ENCODE results near the gene CFAP97D2.
"Not testable (repeated sequence)": the region's sequence is repeated elsewhere in the genome, so short reads cannot be mapped to it uniquely, and the experiment has no call there.

Gene CFAP97D2

DNA sequence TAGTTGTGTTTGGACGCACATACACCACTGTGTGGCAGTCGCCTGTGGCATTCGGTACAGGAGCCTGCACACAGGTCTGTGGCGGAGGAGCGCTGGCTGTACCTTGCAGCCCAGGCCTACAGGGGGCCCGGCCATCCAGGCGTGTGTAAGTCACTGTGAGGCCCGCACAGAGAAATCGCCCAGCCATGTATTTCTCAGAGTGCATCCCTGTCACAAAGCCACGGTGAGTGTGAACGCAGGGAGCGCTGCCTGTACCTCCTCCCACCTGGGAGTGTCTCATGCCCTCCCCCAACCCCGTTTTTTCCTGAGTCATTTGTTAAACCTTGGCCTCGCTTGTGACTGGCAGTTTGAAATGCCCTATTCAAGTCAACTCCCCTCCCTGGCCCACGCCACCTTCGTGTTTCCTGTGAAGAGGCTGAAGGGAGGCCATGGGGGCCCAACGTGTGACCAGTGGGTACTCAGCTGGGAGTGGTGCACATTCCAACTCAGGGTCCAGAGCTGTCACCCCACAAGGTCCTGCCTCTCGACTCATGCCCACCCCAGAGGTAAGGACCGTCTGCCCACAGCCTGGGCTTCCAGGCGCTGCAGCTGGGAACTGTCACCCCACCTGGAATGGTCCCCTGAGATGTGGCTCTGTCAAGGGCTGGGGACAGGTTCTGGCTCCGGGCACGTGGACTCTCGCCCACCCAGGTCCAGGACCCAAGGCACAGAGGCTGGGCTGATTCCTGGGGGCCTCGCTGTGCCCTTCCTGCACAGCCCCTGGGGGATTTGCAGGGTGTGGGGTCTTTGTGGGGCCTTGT, 35.1 kb upstream of the CFAP97D2 start:
- no peak for DNase-seq (ENCODE audit: low spot score)

DNA sequence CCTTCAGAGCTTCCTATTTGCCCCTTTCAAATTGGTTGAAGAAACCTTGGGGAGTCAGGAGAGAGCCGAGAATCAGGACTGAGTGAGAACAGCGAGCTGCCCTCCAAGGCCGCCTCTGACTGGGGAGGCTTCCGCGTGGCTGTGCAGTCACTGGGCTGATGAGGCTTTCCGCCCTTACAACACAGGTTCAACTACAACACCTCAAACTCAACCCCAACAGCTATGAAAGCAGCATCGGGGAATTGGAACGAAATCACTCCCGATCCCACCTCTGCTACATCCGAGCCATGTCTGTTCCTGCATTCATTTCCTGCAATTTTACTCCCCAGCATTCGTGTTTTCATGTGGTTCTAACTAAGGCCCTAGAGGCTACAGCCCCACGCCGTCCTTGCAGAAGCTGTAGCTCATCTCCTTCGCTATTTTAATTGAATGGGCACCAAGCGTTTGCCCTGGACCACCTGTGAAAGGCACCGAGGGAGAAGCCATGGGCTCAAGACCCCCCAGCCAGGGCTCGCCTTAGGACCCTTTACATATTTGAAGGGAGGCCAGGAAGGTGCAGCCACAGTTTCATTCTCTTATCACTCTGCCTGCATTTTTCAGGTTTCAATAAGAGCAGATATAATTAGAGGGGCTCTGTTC, 34.3 kb upstream of the CFAP97D2 start:
- DNase-seq (ENCODE audit: low spot score): no peak

DNA sequence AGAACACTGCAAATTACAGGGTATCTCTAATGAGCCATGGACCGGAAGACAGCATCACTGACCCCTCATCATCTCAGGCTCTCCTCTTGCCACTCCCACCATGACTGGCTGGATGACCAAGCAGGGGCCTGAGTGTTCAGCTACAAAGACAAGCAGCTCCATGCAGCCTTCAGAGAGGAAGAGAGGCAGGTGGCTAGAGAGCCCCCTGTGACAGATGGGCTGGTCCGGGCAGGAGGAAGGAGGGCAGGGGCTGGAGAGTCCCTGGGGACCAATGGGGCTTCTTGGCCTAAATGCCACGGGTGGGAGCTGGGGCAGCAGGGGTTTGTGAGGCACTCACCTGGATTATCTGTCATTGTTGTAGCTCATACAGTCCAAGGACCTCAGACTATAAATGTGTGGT, 33.8 kb upstream of the CFAP97D2 start:
- no peak for DNase-seq (ENCODE audit: low spot score)

GRCh38 chr13:114145722-114146121, 33.3 kb upstream of the CFAP97D2 start:
- no peak for DNase-seq (ENCODE audit: low spot score)

DNA sequence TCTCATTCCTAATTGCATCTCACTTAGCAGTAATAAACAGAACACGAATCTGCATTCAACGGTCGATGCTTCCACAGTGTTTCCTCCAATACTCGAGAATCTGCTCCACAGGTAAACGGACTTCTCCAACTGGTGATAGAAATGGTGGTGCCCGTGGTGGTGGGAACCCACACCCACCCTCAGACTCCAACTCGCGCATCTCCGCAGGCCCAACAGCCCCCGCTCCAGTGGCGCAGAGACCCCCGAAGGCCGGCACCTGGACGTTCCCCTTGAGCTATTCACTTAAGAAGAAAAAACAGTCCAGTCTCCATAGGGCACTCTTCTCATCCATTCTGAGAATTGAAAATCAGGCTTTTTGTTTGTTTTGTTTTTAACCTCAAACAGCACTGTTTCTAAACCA, 32.9 kb upstream of the CFAP97D2 start:
- DNase-seq (ENCODE audit: low spot score): no peak

DNA sequence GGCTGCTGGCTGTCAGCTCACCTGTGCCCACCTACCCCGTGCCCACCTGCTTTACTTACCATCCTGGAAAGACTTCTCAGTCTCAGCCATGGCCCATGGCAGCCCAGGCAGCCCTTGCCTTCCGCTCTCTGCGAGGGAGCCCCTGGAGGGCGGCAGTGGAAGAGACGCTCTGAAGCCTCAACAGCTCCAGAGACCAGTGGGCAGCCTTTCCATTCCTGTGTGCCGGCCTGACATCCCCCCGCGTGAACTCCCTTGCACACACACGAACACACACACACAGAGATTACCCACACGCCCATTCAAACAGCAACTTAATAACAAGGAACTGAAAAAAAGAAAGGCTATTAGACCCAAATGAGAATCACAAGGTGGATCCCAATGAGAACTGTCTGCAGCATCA, 32.4 kb upstream of the CFAP97D2 start:
- no peak for DNase-seq (ENCODE audit: low spot score)

DNA sequence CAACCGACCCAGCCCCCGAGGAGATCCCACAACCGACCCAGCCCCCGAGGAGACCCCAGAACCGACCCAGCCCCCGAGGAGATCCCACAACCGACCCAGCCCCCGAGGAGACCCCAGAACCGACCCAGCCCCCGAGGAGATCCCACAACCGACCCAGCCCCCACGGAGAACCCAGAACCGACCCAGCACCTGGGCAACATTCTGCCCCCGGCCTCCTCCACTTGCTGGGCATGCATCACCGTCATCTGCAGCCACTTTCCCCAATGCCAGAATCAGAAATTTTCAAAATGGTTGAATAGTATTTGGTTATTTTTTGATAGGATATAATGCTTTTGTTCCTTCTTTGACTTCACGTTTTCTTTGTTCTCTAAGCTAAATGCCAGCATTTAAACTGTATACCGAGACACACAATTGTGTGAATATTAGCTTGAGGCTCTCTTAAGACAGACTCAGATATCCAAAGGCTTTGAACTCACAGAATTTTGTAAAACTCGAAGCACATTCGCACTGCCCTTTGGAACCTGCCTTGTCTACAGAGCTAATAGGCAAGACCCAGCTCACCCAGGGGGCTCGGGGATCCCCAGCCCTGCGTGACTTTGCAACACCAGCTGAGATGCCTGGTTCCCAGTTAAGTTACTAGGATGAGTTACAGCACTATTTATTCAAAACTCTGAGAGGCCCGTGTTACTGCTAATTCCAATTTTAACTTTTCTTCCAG, 31.1 kb upstream of the CFAP97D2 start:
- DNase-seq (ENCODE audit: low spot score): no peak

- DNase-seq (ENCODE audit: low spot score): no peak
These were observed 30.6 kb upstream of the CFAP97D2 start for GRCh38 chr13:114148521-114148855.

DNA sequence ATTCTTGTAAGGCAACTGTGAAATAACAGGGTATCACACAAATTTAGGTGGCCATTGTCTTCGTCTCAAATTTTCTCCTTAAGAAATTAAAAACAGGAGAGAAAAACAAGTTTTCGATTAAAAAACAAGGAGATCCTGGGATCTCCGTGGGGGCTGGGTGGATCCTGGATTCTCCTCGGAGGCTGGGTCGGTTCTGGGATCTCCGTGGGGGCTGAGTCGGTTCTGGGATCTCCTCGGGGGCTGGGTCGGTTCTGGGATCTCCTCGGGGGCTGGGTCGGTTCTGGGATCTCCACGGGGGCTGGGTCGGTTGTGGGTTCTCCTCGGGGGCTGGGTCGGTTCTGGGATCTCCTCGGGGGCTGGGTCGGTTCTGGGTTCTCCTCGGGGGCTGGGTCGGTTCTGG, 30.2 kb upstream of the CFAP97D2 start:
- not testable (repeated sequence) for DNase-seq (ENCODE audit: low spot score)

DNA sequence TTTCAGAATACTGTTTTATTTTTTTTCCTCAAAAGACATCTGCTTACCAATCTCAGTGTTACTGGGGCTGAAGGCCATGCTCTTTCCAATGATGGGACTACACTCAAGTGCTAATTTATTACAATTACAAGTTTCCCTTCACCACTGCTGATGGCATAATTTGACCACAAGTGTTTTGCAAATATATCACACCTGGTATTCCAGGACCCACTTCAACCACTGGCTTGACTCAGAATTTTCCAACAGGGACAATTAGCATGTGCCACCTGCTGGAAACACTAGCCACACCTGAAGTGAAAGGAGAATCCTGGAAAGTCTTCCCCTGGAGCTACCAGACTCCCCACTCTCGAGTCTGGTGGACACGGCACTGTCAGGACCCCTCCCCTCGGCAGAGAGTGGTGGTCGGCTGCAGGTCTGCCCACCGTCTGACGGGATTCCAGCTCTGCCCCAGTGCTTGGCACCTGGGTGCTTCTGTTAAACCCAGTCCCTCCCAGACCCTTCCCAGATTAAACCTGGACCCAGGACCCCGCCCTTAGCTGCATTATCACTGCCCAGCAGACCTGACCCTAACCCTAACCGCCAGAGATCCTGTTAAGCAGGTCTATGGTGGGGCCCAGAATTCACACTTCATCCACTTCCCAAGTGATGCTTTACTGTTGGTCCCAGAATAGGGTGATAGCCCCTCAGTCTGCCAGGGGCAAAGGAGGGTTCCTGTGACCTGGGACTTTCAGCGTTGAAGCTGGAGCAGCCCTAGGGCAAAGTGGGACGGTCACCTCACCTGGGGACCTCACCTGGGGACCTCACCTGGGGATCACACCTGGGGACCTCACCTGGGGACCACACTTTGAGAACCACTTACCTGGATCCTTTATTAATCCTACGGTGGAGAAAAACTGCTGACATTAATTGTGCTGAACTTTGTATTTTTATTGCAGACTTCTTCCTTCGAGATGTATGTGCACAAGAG, 29.0 kb upstream of the CFAP97D2 start:
- no peak for DNase-seq (ENCODE audit: low spot score)

DNA sequence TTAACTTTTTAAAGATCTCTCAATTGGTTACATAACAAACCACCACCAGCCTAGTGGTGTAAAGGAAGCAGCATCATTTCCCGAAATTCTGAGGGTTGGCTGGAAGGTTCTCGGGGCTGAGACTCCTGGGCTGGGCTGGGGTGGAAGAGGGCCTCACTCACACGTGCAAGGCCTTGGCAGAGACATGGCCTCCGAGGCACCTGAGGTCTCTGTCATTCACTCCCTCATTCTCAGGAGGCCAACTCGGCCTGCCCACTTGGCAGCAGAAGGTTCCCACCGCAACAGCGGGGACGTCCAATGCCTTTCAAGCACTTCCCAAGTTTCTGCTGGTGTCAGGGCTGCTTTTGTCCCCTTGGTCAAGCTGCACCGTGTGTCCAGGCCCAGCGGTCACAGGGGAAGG, 28.0 kb upstream of the CFAP97D2 start:
- no peak for DNase-seq (ENCODE audit: low spot score)

DNA sequence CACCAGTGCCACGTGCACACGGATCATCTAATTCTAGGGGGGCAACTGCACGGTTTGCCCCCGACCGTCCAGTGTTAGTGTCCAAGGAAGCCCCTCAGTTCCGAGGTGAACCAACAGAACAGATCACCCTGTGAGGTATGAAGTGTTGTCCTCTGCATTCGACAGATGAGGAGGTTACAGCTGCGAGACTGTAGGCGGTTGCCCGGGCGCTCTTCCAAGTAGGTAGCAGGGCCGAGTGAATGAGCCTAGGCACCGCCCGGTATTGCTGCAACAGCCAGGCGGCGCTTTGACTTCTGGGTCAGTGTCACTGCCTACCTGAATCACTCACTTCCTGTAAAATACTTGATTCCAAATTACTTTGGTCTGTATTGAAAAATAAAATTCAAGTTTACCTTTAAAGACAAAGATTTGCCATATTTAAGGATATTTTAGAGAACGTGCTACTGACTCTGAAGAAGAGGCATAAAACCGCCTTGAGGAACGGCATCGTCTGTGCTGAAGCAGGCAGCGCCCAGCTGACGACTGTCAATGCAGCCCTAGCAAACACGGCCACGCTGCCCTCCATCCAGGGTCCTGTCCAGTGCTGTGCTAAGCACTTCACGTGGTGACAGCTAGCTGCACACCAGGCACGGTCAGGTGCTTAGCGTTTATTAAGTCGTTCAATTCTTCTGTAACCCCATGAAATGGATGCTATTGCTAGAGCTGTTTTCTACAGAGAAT, 27.3 kb upstream of the CFAP97D2 start:
- no peak for DNase-seq (ENCODE audit: low spot score)

GRCh38 chr13:114152285-114152645, 26.8 kb upstream of the CFAP97D2 start:
- DNase-seq (ENCODE audit: low spot score): no peak

GRCh38 chr13:114152831-114153371, 26.2 kb upstream of the CFAP97D2 start:
- no peak for DNase-seq (ENCODE audit: low spot score)

DNA sequence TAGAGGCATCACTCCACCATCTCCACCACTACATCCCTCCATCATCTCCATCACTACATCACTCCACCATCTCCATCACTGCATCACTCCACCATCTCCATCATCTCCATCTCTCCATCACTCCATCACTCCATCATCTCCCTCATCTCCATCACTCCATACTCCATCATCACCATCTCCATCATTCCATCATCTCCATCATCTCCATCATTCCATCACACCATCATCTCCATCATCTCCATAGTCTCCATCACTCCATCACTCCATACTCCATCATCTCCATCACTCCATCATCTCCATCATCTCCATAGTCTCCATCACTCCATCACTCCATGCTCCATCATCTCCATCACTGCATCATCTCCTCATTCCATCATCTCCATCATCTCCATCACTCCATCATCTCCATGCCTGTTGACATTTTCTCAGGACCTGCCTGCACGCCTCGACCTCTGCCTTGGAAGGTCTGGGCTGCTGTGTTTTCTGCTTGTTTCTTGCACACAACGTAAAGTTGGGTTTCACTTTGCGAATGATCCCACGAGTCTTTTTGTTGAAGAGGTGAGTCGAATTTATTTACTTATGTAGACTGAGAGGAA, 25.5 kb upstream of the CFAP97D2 start:
- DNase-seq (ENCODE audit: low spot score): no peak

DNA sequence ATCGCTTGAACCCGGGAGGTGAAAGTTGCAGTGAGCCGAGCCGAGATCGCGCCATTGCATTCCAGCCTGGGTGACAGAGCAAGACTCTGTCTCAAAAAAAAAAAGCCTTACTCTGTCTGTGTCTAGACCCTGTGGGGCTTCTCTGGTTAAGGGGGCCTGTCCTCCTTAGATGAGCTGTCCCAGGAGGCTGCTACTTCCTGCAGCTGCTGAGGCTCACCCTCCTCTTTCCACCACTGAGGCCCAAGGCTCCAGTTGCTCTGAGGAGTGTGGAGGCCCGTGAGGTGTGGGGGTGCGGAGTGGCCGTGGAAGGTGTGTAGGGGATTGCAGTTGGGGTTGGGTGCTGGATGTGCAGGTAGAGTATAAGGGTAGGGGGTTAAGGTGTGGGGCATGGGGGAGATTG, 24.6 kb upstream of the CFAP97D2 start:
- DNase-seq (ENCODE audit: low spot score): no peak

GRCh38 chr13:114155320-114155719, 23.7 kb upstream of the CFAP97D2 start:
- DNase-seq (ENCODE audit: low spot score): no peak

DNA sequence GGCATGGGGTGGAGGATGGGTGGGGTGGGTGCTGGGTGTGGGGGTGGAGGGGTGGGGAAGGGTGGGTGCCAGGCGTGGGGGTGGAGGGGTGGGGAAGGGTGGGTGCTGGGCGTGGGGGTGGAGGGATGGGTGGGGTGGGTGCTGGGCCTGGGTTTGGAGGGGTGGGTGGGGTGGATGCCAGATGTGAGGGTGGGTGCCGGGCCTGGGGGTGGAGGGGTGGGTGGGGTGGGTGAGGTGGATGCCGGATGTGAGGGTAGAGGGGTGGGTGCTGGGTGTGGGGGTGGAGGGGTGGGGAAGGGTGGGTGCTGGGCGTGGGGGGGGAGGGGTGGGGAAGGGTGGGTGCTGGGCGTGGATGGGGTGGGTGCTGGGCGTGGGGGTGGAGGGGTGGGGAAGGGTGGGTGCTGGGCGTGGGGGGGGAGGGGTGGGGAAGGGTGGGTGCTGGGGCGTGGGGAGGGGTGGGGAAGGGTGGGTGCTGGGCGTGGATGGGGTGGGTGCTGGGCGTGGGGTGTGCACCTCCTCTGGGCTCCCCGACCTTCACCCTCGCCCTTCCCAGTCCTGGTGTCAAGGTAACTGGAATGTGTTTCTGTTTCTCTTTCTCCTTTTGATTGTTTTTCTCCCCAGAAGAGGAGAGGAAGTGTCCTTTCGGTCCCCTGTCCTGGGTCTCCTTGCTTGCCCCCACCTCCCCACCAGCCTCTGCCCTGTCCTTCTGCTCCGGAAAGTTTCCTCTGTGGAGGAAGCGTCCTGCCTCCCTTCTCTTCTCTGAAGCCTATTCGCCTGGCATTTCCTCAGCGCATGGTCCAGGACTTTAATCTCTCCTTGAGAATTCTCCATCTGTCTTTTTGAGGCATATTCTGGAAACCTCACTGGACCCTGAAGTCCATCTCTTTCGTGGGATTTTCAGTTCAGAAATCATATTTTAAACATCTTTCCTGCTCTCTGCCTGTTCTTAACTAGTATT, 22.9 kb upstream of the CFAP97D2 start:
- DNase-seq (ENCODE audit: low spot score): no peak

DNA sequence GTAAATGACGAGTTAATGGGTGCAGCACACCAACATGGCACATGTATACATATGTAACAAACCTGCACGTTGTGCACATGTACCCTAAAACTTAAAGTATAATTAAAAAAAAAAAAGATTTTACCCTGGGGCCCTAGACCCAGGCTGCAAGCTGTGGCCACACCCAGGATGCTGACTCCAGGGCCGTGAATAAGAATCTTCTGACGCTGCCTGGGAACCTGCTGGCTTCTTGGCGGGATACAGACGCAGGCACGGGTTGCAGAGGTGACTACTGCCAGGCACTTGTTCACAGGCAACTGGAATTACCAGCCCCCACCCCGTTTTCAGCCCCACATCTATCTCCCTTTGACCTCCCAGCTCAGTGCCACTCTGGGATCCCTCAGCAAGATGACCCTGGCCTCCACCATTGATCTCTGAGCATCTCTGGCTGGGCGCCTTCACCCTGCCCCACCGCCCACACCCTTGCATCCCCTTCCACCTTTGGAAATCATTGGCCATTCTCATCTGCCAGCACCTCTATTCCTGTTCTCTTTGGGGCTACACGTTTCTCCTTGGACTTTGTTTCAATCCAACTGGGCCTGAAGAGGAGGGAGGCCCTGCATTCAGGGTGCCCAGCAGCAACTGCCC, 21.1 kb upstream of the CFAP97D2 start:
- no peak for DNase-seq (ENCODE audit: low spot score)

Measured in kidney capillary endothelial cell (primary cell).